ENCODE measurements around the gene RMRP. TPM values are rescaled to one million over a fixed set of nuclear protein-coding genes. Genes with fewer than 3 reads are reported as not detected.

The RMRP gene
- total RNA-seq, 1 donor from 2014 or later: 16,487 TPM

DNA sequence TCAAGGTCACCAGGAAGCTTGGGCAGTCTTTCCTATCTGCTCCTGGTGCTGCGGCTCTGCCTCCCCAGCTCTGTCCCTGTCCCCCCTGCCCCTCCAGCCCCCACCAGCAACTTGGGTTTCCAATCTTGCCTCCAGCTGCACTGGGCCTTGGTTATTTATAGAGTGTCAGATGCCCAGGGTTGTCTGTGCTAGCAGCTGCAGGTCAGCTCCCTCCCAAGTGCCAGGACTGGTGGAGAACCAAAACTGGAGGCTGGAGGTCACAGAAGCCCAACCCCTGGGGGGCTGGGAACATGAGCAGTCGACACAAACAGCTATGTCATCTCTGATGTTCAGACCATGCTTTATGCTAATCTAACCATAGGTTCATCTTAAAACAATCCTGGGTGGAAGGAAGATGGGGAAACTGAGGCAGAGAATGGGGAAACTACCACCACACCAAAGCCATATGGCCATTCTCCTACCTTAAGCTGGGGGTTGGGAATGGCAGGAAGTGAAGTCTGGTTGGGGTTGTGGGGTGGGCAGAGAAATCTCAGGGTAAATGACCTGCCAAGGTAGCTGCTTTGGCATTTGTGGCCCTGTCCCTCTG is 30.2 kb upstream of the RMRP start:
- Mint-ChIP-seq H3K4me3 (ENCODE audit: low read depth) (no peak overlapping the region), H3K27ac (no peak overlapping the region), H3K36me3 (ENCODE audit: insufficient read depth) (peaks cover 2% of the 10 kb centered on the region), H3K4me1 (ENCODE audit: low read depth) (peaks cover 5% of the 10 kb centered on the region), H3K9me3 (ENCODE audit: low read depth) (no peaks in the 10 kb centered on the region), H3K27me3 (peaks cover 13% of the 10 kb centered on the region)
- no peak for TF ChIP-seq CTCF (IDR thresholded peaks at IDR 0.05; ENCODE audit: unreplicated experiment)
- DNase-seq (ENCODE audit: low spot score, unreplicated experiment): no peak

DNA sequence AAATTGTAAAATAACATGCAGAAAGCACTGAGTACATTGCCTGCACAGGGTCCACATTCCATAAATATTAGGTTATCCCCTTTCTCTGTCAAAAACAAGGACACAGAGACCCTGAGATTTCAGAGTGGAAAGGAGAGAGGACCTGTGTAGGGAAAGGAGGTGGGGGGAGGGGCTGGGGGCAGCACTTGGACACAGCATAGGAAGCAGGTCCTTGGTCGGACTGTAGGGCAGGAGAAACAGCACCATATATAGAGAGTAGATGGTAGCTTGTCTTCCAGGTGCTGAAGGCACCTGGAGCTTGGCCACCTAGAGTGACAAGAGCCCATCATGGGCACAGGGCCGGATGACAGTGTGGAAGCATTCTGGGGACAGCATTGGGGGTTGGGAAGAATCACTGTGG is 29.5 kb upstream of the RMRP start:
- no peak for TF ChIP-seq CTCF (IDR thresholded peaks at IDR 0.05; ENCODE audit: unreplicated experiment)
- H3K9me3 Mint-ChIP-seq (ENCODE audit: low read depth): no peaks in the 10 kb centered on the region
- DNase-seq (ENCODE audit: low spot score, unreplicated experiment): no peak
- peaks cover 5% of the 10 kb centered on the region for H3K4me1 Mint-ChIP-seq (ENCODE audit: low read depth)
- H3K27ac Mint-ChIP-seq: no peak overlapping the region
- peaks cover 13% of the 10 kb centered on the region for H3K27me3 Mint-ChIP-seq
- H3K36me3 Mint-ChIP-seq (ENCODE audit: insufficient read depth): peaks cover 2% of the 10 kb centered on the region
- H3K4me3 Mint-ChIP-seq (ENCODE audit: low read depth): peak overlapping the region; percentile 30

DNA sequence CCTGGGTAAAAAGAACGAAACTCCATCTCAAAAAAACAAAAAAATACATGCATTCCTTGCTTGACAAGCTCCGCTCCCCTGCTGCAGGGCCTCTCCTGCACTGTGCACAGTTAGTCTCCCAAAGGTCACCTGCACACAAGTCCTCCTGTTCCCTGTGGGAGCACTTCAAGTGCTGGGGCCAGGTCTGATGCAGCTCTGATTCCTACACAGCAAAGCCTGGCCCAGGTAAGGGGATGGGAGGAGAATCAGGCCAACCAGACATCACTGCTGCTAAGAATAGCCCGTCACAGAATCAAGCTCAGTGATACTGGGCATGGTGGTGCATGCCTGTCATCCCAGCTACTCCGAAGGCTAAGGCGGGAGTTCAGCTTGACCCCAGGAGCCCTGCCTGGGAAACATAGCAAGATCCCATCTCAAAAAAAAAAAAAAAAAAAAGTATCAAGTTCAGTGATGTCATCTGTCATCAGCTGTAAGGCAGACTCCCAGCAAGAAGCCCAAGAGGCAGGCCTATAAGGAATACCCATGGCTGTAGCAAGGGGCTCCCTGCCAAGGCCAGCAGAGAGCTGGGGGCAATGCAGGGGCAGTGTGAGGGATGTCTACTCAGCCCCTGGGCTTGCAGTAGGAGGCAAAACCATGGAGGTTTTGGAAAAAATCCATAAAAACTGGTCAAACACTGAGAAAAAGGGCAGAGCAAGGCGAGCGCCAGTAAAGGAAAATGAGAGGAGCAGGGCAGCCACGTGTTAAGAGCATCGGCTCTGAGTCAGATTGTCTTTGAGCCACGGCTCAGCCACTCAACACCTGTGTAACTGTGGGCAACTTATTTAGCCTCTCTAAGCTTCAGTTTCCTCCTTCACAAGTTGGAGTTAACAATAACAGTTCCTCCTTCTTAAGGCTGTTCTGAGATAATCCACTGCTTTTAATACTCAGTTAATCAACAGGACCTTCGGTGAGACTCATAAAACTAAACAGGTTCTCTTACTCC is 28.7 kb upstream of the RMRP start:
- Mint-ChIP-seq H3K4me3 (ENCODE audit: low read depth) (no peak overlapping the region), H3K27ac (no peak overlapping the region), H3K36me3 (ENCODE audit: insufficient read depth) (peaks cover 2% of the 10 kb centered on the region), H3K27me3 (peaks cover 10% of the 10 kb centered on the region), H3K9me3 (ENCODE audit: low read depth) (no peaks in the 10 kb centered on the region), H3K4me1 (ENCODE audit: low read depth) (peaks cover 5% of the 10 kb centered on the region)
- TF ChIP-seq CTCF (IDR thresholded peaks at IDR 0.05; ENCODE audit: unreplicated experiment): no peak
- DNase-seq (ENCODE audit: low spot score, unreplicated experiment): no peak

DNA sequence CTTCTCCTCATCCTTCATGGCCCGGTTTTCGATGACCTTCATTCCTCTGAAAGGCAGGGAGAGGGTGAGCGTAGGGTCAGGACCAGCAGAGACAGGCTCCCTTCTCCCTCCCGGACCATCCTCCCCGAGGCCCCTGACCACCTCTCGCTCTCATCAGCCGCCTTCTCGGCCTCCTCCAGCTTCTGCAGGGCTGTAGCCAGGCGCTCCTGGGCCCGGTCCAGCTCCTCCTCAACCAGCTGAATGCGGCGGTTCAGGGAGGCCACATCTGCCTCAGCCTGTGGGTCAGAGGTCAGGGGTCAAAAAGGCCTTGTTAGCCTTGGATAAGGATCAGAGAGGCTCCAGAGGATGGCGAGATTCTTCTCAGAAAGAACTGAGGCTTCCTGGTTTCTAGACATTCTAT is 27.7 kb upstream of the RMRP start:
- no peak for DNase-seq (ENCODE audit: low spot score, unreplicated experiment)
- Mint-ChIP-seq H3K9me3 (ENCODE audit: low read depth) (no peaks in the 10 kb centered on the region), H3K4me3 (ENCODE audit: low read depth) (no peak overlapping the region), H3K27ac (no peak overlapping the region), H3K4me1 (ENCODE audit: low read depth) (peaks cover 5% of the 10 kb centered on the region), H3K36me3 (ENCODE audit: insufficient read depth) (peaks cover 2% of the 10 kb centered on the region), H3K27me3 (peaks cover 7% of the 10 kb centered on the region)
- TF ChIP-seq CTCF (IDR thresholded peaks at IDR 0.05; ENCODE audit: unreplicated experiment): no peak

- TF ChIP-seq CTCF (IDR thresholded peaks at IDR 0.05; ENCODE audit: unreplicated experiment): no peak
- H3K9me3 Mint-ChIP-seq (ENCODE audit: low read depth): no peaks in the 10 kb centered on the region
- no peak for DNase-seq (ENCODE audit: low spot score, unreplicated experiment)
- H3K4me1 Mint-ChIP-seq (ENCODE audit: low read depth): peaks cover 5% of the 10 kb centered on the region
- peaks cover 7% of the 10 kb centered on the region for H3K27me3 Mint-ChIP-seq
- H3K36me3 Mint-ChIP-seq (ENCODE audit: insufficient read depth): peaks cover 2% of the 10 kb centered on the region
- no peak overlapping the region for H3K4me3 Mint-ChIP-seq (ENCODE audit: low read depth)
- H3K27ac Mint-ChIP-seq: no peak overlapping the region
These were observed 27.1 kb upstream of the RMRP start for GRCh38 chr9:35684921-35685320.
